ENCODE results near the gene LCE3B.

GRCh38 chr1:152565115-152565514 lies 48.5 kb upstream of the LCE3B start:
- no peak for TF ChIP-seq REST (IDR thresholded peaks at IDR 0.05)
- no peak for TF ChIP-seq CTCF (IDR thresholded peaks at IDR 0.05; ENCODE audit: low read depth, low read length, missing input control)
- no peak for TF ChIP-seq JUND (IDR thresholded peaks at IDR 0.05)
- no peak for TF ChIP-seq RAD21 (IDR thresholded peaks at IDR 0.05)
- no peak for TF ChIP-seq FOXA1 (IDR thresholded peaks at IDR 0.05)
